Pons (tissue), 1 donor: ENCODE data around the gene INS.
"Not testable (repeated sequence)": the region's sequence is repeated elsewhere in the genome, so short reads cannot be mapped to it uniquely, and the experiment has no call there.

Experiments
- DNase-seq: peaks from one replicate; pipeline ENCODE4 v3.0.0-alpha.2; 2016; ENCODE audit warnings: low spot score

The INS gene

DNA sequence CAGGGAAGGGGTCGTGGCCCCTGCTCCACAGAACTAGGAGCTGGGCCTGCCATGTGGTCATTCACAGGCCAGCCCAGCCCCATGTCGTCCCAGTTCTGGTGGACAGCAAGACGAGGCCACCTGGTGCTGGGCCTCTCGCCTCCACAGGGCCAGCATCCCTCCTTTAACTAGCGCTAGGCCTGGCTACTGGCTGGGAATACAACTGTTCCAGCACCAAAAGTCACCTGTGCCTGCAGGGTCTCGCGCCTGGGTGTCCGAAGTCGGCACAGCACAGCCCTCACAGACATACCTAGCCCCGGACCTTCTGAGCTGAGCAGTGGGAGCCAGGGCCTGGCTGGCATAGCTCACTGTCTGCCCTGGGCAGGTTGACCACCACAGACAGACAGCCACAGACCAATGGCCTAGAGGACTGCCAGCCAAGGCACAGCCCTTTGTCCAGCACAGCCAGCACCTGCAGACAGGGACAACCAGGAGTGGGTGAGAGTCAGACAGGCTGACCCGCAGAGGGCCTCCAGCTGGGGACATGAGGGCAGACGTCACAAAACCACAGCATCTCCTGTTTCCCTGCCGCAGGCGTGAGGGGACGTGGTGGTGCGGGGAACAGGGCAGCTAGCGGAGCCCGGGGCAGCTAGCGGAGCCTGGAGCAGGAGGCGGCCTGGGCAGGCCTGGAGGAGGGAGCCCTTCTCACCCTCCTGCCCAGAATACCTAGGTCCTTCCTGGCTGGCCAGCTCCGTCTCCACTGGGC is 37.8 kb upstream of the INS start:
- no peak for DNase-seq

- no peak for DNase-seq
Measured at GRCh38 chr11:2197771-2198520, 36.9 kb upstream of the INS start.

GRCh38 chr11:2196970-2197770 is 36.2 kb upstream of the INS start:
- peak; percentile 38 for DNase-seq

GRCh38 chr11:2195756-2196088 is 34.7 kb upstream of the INS start:
- DNase-seq: no peak

DNA sequence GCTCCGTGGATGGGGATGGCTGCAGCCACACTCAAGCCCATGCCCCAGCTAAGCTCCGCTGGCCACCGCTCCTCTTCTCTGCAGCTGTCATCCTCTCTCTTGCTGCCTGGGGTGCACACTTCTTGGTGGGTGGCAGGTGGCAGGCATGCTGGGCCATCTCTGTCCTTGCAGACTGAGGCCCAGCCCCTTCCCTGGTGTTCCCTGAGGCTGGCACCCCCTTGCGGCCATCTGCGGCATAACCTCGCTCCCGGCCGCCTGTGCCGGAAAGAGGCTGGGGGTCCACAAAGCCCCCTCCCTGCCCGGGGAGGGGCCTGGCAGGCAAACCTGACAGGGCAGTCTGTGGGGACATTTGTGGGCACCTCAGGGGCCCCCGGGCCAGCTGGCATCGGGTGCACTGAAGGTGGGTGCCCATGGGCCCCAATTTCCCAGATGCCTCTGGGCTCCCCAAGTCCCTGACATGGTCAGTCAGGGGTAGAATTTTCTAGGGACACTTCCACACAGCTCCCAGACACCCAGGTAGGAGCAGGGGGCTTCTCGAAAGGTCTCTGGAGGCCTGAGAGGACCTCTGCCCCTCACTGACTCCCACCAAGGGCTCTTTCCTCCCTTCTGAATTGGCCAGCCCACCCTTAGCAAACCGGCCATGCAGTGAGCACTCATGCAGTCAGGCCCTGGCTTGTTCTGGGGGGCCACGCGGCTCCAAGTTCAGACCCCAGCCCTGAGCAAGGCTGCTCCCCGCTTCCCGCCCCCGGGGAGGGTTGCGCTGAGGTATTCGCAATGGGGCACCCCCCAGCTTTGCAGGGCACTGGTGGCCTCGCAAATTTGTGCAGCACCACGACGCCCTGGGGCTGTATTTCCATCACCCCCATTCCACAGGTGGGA is 34.1 kb upstream of the INS start:
- DNase-seq: no peak

GRCh38 chr11:2193888-2194595 is 33.0 kb upstream of the INS start:
- not testable (repeated sequence) for DNase-seq

GRCh38 chr11:2193099-2193887 is 32.3 kb upstream of the INS start:
- no peak for DNase-seq

- DNase-seq: no peak
Measured at GRCh38 chr11:2192435-2192834, 31.4 kb upstream of the INS start.

- DNase-seq: no peak
Measured at GRCh38 chr11:2191883-2192282, 30.9 kb upstream of the INS start.

- DNase-seq: peak; percentile 60
Measured at GRCh38 chr11:2190657-2191471, 29.9 kb upstream of the INS start.

- DNase-seq: no peak
Measured at GRCh38 chr11:2189938-2190656, 29.1 kb upstream of the INS start.

DNA sequence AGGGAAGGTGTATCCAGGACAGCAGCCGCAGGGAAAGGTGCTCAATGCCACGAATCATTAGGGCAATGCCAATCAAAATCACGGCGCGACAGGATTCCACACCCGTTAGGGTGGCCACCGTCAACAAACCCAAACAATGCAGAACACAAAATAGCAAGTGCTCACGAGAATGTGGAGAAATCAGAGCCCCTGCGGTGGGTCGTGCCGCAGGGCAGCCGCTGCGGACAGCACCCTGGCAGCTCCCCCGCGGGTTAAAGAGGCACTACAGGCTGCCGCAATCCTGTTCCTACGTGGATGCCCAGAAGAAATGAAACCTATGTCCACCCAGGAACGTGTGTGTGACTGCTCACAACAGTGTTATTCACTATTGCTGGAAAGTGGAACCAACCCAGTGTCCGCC is 27.7 kb upstream of the INS start:
- DNase-seq: no peak

GRCh38 chr11:2187280-2187707 is 26.3 kb upstream of the INS start:
- DNase-seq: no peak

DNA sequence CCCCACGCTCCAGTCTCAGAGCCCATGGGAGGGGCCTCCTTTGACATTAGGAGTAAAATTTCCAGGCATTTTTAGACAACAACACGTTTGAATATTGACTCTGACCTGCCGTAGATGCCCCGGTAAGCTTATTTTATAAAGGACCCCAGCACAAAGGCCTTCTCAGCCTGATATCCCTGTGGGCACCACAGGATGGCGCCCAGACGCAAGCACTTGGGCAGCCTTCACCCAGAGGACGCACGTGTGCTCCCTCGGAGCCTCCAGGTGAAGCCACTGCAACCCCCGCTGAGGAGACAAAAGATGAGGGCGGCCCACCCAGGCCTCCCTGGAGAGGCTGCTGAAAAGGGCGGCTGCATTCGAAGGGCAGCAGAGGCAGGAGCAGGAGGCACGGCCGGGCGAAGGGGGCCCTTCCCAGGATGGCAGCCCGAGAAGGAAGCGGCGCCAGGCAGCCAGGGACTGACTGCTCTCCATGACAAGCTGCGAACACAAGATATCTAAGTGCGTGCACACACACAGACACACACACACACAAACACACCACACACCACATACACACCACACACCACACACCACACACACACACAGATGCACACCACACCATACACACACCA is 25.8 kb upstream of the INS start:
- DNase-seq: peak; percentile 16

DNA sequence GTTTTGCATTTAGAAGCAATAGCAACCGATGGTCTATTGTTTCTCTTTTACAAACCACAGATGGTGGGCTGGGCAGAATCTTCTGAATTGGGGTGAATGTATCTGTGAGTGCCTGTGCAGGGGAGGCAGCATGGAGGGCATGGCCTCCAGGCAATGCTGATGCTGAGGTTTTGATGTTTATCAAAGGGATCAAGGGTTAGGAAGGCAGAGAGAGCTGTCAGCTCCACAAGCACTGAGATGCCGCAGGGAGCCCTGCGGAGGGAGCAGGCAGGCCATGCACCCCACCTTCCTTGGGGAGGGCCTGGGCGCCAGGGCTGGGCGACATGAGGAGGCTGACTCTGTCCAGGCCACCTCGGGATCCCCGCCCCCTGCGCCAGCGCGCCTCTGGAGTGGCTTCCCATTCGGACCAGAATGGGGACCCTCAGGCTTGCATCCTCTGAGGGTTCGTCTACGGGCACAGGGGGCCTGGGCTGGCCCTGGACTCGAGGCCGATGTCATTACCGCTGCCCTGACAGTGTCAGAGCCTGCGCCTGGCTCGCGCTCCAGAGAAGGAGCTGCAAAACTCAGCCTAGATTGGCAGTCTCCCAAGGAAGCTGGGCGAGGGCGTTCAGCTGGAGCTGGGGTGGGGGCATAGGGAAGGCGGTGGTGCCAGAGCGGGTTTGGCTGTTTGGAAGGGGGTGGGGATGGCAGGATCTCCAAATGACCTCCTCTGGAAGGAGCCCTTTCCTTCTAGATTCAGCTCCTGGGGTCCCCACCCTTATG is 24.5 kb upstream of the INS start:
- DNase-seq: no peak

DNA sequence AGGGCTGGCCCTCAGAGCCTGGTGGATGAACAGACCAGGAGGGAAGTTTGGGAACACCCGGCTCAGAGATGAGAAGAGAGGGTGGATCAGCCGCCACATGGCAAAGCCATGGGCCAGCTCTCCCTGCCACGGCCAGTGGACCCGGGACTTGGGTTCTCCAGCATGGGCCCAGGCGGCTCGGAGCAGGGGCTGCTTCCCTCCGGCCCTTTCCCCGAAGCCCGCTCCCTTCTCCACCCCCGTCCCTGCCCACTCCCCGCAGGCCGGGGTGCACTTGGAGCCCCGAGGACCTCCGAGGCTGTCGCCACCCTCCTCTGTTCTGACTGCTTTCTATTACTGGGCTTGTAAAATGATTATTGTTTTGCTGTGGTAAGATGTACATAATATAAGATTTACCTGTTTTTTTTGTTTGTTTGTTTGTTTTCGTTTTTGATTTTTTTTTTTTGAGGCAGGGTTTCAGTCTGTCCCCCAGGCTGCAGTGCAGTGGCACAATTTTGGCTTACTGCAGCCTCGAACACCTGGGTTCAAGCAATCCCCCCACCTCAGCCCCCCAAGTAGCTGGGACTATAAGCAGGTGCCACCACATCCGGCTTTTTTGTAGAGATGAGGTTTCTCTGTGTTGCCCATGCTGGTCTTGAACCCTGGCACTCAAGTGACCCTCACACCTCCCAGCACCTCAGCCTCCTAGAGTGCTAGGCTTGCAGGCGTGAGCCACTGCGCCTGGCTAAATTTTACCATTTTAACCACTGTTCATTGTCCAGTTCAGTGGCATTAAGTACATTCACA is 21.9 kb upstream of the INS start:
- DNase-seq: no peak

- no peak for DNase-seq
Measured at GRCh38 chr11:2182075-2182474, 21.1 kb upstream of the INS start.
